ENCODE measurements around the gene PRKAB2.

- TF ChIP-seq, protein P1, sequence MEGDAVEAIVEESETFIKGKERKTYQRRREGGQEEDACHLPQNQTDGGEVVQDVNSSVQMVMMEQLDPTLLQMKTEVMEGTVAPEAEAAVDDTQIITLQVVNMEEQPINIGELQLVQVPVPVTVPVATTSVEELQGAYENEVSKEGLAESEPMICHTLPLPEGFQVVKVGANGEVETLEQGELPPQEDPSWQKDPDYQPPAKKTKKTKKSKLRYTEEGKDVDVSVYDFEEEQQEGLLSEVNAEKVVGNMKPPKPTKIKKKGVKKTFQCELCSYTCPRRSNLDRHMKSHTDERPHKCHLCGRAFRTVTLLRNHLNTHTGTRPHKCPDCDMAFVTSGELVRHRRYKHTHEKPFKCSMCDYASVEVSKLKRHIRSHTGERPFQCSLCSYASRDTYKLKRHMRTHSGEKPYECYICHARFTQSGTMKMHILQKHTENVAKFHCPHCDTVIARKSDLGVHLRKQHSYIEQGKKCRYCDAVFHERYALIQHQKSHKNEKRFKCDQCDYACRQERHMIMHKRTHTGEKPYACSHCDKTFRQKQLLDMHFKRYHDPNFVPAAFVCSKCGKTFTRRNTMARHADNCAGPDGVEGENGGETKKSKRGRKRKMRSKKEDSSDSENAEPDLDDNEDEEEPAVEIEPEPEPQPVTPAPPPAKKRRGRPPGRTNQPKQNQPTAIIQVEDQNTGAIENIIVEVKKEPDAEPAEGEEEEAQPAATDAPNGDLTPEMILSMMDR (IDR thresholded peaks at IDR 0.05) = no peak
- TF ChIP-seq ZFX (IDR thresholded peaks at IDR 0.05; ENCODE audit: borderline replicate concordance) = no peak
Observed at GRCh38 chr1:147217141-147217540, 44.9 kb upstream of the PRKAB2 start.
